SK-N-SH treated with all-trans-retinoic acid at 6 μM for 48 hours (cell line): ENCODE data around the gene BACH1.

Source experiments
- ATAC-seq: fragments of 200-7000 bp; cut with Tn5 transposase; 3 replicates; pipeline ENCODE4 v1.9.1; 2020; ENCODE audit warnings: mild to moderate bottlenecking, moderate library complexity
- ARNTL ChIP-seq: fragments of 450-650 bp; formaldehyde crosslinking; IDR thresholded peaks from 2 replicates; pipeline ENCODE4 v1.5.0; 2020; ENCODE audit warnings: low read depth, mild to moderate bottlenecking, moderate library complexity, borderline replicate concordance
- BACH2 ChIP-seq: fragments of 250-450 bp; sonication (Bioruptor Pico); IDR thresholded peaks from 2 replicates; pipeline ENCODE4 v1.9.0; 2021; ENCODE audit warnings: mild to moderate bottlenecking, borderline replicate concordance
- CSDC2 ChIP-seq: fragments of 250-450 bp; sonication (Bioruptor Pico); IDR thresholded peaks from 2 replicates; pipeline ENCODE4 v1.5.0; 2020; ENCODE audit warnings: mild to moderate bottlenecking, moderate library complexity
- ESRRG ChIP-seq: fragments of 250-450 bp; sonication (Bioruptor Pico); IDR thresholded peaks from 2 replicates; pipeline ENCODE4 v1.6.1; 2021; ENCODE audit warnings: mild to moderate bottlenecking
- GLIS3 ChIP-seq: fragments of 250-450 bp; sonication (Bioruptor Pico); IDR thresholded peaks from 2 replicates; pipeline ENCODE4 v1.5.0; 2020; ENCODE audit warnings: mild to moderate bottlenecking, moderate library complexity
- ISL1 ChIP-seq: fragments of 250-450 bp; sonication (Bioruptor Pico); IDR thresholded peaks from 2 replicates; pipeline ENCODE4 v2.1.2; 2022; ENCODE audit warnings: mild to moderate bottlenecking, moderate library complexity
- OSR1 ChIP-seq: fragments of 250-450 bp; sonication (Bioruptor Pico); IDR thresholded peaks from 2 replicates; pipeline ENCODE4 v1.8.0; 2022; ENCODE audit warnings: moderate library complexity, mild to moderate bottlenecking, inconsistent platforms
- PPARA ChIP-seq: fragments of 250-450 bp; sonication (Bioruptor Pico); IDR thresholded peaks from 2 replicates; pipeline ENCODE4 v1.5.0; 2020; ENCODE audit warnings: mild to moderate bottlenecking, borderline replicate concordance
- SNAI2 ChIP-seq: fragments of 250-450 bp; sonication (Bioruptor Pico); IDR thresholded peaks from 2 replicates; pipeline ENCODE4 v1.5.0; 2020; ENCODE audit warnings: mild to moderate bottlenecking, moderate library complexity
- TCF4 ChIP-seq: fragments of 250-450 bp; sonication (Bioruptor Pico); IDR thresholded peaks from 2 replicates; pipeline ENCODE4 v1.8.0; 2021; ENCODE audit warnings: mild to moderate bottlenecking, moderate library complexity, borderline replicate concordance
- TOX ChIP-seq: fragments of 250-450 bp; sonication (Bioruptor Pico); IDR thresholded peaks from 2 replicates; pipeline ENCODE4 v1.8.0; 2021; ENCODE audit warnings: mild to moderate bottlenecking, moderate library complexity, borderline replicate concordance
- ZC3H10 ChIP-seq: fragments of 250-450 bp; sonication (Bioruptor Pico); IDR thresholded peaks from 2 replicates; pipeline ENCODE4 v1.5.1; 2021; ENCODE audit warnings: mild to moderate bottlenecking, moderate library complexity
- ZFP3 ChIP-seq: fragments of 250-450 bp; sonication (Bioruptor Pico); IDR thresholded peaks from 2 replicates; pipeline ENCODE4 v1.5.0; 2020; ENCODE audit warnings: mild to moderate bottlenecking, moderate library complexity
- ZFP30 ChIP-seq: fragments of 450-650 bp; formaldehyde crosslinking; IDR thresholded peaks from 2 replicates; pipeline ENCODE4 v1.5.0; 2022; ENCODE audit warnings: mild to moderate bottlenecking, moderate library complexity
- ZNF565 ChIP-seq: fragments of 450-650 bp; formaldehyde crosslinking; conservative IDR thresholded peaks from 2 replicates; pipeline ENCODE4 v1.5.0; 2020; ENCODE audit warnings: low read depth, mild to moderate bottlenecking, moderate library complexity
- ZNF70 ChIP-seq: fragments of 450-650 bp; formaldehyde crosslinking; IDR thresholded peaks from 2 replicates; pipeline ENCODE4 v1.5.0; 2020; ENCODE audit warnings: mild to moderate bottlenecking, moderate library complexity
- ZNF8 ChIP-seq: fragments of 450-650 bp; formaldehyde crosslinking; IDR thresholded peaks from 2 replicates; pipeline ENCODE4 v1.5.0; 2020; ENCODE audit warnings: mild to moderate bottlenecking, moderate library complexity
- TF ChIP-seq, protein P1 (sequence below): fragments of 250-450 bp; sonication (Bioruptor Pico); IDR thresholded peaks from 2 replicates; pipeline ENCODE4 v1.8.0; 2020; ENCODE audit warnings: mild to moderate bottlenecking, moderate library complexity, borderline replicate concordance
- TF ChIP-seq, protein P2 (sequence below): fragments of 250-450 bp; sonication (Bioruptor Pico); IDR thresholded peaks from 2 replicates; pipeline ENCODE4 v1.5.1; 2021; ENCODE audit warnings: mild to moderate bottlenecking, moderate library complexity
- TF ChIP-seq, protein P3 (sequence below): fragments of 250-450 bp; sonication (Bioruptor Pico); IDR thresholded peaks from 2 replicates; pipeline ENCODE4 v1.5.0; 2020; ENCODE audit warnings: mild to moderate bottlenecking, moderate library complexity
- TF ChIP-seq, protein P4 (sequence below): fragments of 250-450 bp; sonication (Bioruptor Pico); IDR thresholded peaks from 2 replicates; pipeline ENCODE4 v1.5.1; 2020; ENCODE audit warnings: low read depth, mild to moderate bottlenecking, moderate library complexity
- TF ChIP-seq, protein P5 (sequence below): fragments of 250-450 bp; sonication (Bioruptor Pico); IDR thresholded peaks from 2 replicates; pipeline ENCODE4 v1.8.0; 2021; ENCODE audit warnings: low read depth, mild to moderate bottlenecking, moderate library complexity, borderline replicate concordance

BACH1 gene

DNA sequence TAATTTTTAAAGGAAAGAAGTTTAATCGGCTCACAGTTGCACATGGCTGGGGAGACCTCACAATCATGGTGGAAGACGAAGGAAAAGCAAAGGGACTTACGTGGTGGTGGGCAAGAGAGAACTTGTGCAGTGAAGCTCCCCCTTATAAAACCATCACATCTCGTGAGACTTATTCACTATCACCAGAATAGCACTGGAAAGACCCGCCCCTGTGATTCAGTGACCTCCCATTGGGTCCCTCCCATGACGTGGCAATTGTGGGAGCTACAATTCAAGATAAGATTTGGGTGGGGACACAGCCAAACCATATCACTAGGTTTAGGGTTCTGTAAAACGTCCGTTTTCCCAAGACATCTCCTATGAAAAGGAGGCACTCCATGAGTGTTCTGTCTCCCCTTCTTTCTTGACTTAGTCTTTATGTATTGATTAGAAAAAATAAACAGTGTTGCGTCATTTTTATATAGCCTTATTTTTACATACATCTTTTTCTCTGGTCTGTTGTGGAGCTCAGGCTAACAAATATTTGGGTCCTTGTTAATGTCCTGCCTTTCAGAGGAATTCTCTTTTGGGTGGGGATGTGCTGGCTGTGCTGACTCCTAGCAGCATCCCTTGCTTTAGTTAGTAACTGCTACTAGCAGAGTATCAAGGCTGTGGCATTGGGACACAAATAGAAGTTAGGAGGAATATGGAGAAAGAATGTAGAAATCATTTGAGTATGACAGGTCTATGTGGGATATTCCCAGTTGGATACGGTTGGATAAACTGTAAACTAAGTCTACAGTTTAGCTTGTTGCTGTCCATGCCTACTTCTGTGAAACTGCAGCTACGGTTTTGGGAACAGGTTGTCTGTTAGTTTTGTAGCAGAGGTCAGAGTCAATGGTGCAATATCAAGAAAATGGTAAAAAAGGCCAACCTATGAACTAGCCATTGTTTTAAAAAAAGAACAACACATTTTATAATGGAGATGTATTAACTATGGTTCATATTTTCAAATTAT, 23.5 kb downstream of the BACH1 start:
- TF ChIP-seq ZNF70 (CRISPR knock-in tag) = no peak
- TF ChIP-seq PPARA (CRISPR knock-in tag) = no peak
- TF ChIP-seq ZNF8 (CRISPR knock-in tag) = no peak
- TF ChIP-seq GLIS3 (CRISPR knock-in tag) = no peak
- TF ChIP-seq, protein P1, sequence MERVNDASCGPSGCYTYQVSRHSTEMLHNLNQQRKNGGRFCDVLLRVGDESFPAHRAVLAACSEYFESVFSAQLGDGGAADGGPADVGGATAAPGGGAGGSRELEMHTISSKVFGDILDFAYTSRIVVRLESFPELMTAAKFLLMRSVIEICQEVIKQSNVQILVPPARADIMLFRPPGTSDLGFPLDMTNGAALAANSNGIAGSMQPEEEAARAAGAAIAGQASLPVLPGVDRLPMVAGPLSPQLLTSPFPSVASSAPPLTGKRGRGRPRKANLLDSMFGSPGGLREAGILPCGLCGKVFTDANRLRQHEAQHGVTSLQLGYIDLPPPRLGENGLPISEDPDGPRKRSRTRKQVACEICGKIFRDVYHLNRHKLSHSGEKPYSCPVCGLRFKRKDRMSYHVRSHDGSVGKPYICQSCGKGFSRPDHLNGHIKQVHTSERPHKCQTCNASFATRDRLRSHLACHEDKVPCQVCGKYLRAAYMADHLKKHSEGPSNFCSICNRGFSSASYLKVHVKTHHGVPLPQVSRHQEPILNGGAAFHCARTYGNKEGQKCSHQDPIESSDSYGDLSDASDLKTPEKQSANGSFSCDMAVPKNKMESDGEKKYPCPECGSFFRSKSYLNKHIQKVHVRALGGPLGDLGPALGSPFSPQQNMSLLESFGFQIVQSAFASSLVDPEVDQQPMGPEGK = no peak
- TF ChIP-seq SNAI2 = no peak
- no peak for TF ChIP-seq TOX (CRISPR knock-in tag)
- TF ChIP-seq, protein P2, sequence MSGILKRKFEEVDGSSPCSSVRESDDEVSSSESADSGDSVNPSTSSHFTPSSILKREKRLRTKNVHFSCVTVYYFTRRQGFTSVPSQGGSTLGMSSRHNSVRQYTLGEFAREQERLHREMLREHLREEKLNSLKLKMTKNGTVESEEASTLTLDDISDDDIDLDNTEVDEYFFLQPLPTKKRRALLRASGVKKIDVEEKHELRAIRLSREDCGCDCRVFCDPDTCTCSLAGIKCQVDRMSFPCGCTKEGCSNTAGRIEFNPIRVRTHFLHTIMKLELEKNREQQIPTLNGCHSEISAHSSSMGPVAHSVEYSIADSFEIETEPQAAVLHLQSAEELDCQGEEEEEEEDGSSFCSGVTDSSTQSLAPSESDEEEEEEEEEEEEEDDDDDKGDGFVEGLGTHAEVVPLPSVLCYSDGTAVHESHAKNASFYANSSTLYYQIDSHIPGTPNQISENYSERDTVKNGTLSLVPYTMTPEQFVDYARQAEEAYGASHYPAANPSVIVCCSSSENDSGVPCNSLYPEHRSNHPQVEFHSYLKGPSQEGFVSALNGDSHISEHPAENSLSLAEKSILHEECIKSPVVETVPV (CRISPR knock-in tag) = no peak
- TF ChIP-seq, protein P3, sequence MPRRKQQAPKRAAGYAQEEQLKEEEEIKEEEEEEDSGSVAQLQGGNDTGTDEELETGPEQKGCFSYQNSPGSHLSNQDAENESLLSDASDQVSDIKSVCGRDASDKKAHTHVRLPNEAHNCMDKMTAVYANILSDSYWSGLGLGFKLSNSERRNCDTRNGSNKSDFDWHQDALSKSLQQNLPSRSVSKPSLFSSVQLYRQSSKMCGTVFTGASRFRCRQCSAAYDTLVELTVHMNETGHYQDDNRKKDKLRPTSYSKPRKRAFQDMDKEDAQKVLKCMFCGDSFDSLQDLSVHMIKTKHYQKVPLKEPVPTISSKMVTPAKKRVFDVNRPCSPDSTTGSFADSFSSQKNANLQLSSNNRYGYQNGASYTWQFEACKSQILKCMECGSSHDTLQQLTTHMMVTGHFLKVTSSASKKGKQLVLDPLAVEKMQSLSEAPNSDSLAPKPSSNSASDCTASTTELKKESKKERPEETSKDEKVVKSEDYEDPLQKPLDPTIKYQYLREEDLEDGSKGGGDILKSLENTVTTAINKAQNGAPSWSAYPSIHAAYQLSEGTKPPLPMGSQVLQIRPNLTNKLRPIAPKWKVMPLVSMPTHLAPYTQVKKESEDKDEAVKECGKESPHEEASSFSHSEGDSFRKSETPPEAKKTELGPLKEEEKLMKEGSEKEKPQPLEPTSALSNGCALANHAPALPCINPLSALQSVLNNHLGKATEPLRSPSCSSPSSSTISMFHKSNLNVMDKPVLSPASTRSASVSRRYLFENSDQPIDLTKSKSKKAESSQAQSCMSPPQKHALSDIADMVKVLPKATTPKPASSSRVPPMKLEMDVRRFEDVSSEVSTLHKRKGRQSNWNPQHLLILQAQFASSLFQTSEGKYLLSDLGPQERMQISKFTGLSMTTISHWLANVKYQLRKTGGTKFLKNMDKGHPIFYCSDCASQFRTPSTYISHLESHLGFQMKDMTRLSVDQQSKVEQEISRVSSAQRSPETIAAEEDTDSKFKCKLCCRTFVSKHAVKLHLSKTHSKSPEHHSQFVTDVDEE = no peak
- TF ChIP-seq CSDC2 = no peak
- TF ChIP-seq BACH2 (CRISPR knock-in tag) = no peak
- no peak for TF ChIP-seq OSR1
- no peak for TF ChIP-seq ARNTL (CRISPR knock-in tag)
- TF ChIP-seq ZFP30 (CRISPR knock-in tag) = no peak
- no peak for TF ChIP-seq ZFP3
- TF ChIP-seq ZNF565 (CRISPR knock-in tag) = no peak
- no peak for TF ChIP-seq TCF4
- TF ChIP-seq, protein P4, sequence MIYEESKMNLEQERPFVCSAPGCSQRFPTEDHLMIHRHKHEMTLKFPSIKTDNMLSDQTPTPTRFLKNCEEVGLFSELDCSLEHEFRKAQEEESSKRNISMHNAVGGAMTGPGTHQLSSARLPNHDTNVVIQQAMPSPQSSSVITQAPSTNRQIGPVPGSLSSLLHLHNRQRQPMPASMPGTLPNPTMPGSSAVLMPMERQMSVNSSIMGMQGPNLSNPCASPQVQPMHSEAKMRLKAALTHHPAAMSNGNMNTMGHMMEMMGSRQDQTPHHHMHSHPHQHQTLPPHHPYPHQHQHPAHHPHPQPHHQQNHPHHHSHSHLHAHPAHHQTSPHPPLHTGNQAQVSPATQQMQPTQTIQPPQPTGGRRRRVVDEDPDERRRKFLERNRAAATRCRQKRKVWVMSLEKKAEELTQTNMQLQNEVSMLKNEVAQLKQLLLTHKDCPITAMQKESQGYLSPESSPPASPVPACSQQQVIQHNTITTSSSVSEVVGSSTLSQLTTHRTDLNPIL (CRISPR knock-in tag) = no peak
- TF ChIP-seq, all 23 proteins: peak for 0
- ATAC-seq = no peak

DNA sequence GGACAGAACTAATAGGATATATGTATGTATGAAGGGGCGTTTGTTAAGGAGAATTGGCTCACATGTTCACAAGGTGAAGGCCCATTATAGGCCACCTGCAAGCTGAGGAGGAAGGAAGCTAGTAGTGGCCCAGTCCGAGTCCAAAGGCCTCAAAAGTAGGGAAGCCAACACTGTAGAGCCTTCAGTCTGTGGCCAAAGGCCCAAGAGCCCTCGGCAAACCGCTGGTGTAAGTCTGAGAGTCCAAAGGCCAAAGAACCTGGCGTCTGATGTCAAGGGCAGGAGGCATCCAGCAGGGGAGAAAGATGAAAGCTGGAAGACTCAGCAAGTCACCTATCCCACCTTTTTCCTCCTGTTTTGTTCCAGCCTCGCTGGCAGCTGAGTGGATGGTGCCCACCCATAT, 24.5 kb downstream of the BACH1 start:
- ATAC-seq = no peak
- TF ChIP-seq ESRRG (CRISPR knock-in tag) (no peak), PPARA (CRISPR knock-in tag) (no peak), ARNTL (CRISPR knock-in tag) (no peak), ISL1 (CRISPR knock-in tag) (no peak), ZFP30 (CRISPR knock-in tag) (no peak), GLIS3 (CRISPR knock-in tag) (no peak), BACH2 (CRISPR knock-in tag) (no peak), ZNF8 (CRISPR knock-in tag) (no peak), ZC3H10 (CRISPR knock-in tag) (no peak), ZNF70 (CRISPR knock-in tag) (no peak)
- TF ChIP-seq, protein P5, sequence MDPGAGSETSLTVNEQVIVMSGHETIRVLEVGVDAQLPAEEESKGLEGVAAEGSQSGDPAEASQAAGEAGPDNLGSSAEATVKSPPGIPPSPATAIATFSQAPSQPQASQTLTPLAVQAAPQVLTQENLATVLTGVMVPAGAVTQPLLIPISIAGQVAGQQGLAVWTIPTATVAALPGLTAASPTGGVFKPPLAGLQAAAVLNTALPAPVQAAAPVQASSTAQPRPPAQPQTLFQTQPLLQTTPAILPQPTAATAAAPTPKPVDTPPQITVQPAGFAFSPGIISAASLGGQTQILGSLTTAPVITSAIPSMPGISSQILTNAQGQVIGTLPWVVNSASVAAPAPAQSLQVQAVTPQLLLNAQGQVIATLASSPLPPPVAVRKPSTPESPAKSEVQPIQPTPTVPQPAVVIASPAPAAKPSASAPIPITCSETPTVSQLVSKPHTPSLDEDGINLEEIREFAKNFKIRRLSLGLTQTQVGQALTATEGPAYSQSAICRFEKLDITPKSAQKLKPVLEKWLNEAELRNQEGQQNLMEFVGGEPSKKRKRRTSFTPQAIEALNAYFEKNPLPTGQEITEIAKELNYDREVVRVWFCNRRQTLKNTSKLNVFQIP (CRISPR knock-in tag) = no peak
